Measurements from ENCODE around the gene OR5C1. TPM values are rescaled to one million over a fixed set of nuclear protein-coding genes. Genes with fewer than 3 reads are reported as not detected.
"Not testable (repeated sequence)": the region's sequence is repeated elsewhere in the genome, so short reads cannot be mapped to it uniquely, and the experiment has no call there.

The OR5C1 gene
- not detected in 2 replicates for total RNA-seq

DNA sequence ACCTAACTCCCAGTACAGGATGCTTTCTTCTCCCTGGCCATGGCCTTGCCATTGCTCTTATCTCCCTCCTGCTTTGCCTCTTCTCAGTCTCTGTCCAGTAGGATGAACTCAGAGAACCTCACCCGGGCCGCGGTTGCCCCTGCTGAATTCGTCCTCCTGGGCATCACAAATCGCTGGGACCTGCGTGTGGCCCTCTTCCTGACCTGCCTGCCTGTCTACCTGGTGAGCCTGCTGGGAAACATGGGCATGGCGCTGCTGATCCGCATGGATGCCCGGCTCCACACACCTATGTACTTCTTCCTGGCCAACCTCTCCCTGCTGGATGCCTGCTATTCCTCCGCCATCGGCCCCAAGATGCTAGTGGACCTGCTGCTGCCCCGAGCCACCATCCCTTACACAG is at the start of gene OR5C1:
OR5C1 (plus strand) TSS at position 103 of the 400 bp plus-strand sequence; CDS start at position 103, 0 bp downstream.
- intact Hi-C loops (cut with micrococcal nuclease) = no loop called here

DNA sequence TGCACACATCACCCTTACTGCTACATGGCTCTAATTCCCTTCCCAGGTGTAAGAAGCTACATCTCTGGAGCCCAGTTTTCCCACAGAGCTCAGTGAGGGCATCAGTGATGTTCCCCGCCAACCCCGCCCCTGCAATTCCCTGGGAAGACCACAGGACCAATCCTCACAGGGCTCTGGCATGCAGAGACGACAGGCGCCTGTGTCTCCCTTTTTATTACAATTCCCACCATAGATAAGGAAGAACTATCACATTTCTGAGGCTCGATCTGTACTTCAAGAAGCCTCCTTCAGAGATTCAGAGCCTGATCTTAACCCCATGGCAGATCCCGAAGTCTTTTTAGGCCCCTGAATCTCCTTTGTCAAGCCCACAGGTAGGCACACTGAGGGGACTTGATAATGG is 46.7 kb upstream of the OR5C1 start, which contains the start of gene OR1L6:
OR1L6 (plus strand) TSS at position 301 of the 400 bp plus-strand sequence. CDS start 7,545 bp downstream, outside the sequence.
- intact Hi-C loops (cut with micrococcal nuclease) = no loop called here

DNA sequence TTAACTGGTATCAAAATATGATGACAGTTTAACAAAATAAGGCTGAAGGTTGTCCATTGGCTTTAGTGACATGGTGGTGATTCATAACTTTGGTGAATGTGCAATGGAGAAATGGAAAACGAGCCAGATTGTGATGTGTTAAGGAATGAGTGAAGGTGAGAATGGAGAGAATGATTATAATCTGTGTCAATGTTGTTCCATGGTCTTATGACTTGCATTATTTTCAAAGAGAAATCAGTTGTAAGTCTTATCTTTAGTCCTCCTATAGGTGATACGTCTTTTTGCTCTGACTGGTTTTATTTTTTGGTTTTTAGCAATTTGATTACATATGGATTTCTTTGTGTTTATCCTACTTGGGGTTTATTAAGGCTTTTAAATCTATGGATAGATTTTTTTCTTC is 33.9 kb upstream of the OR5C1 start:
- intact Hi-C loops (cut with micrococcal nuclease) = no loop called here

DNA sequence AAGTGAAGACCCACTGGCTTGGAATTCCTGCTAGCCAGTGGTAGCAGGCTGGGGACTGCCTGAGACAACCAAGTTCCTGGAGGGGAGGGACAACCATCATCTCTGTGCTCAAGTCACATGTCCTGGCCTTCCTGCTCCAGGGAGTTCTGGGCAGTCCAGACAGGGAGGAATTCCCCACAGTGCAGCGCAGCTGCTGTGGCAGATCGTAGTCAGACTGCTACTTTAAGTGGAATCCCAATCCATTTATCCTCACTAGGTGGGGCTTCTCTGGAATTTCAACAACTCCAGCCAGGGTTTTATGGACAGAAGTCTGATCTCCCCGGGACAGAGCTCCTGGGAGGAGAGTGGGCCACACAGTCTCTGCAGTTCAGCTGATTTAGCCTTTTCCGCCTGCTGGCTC is 20.9 kb upstream of the OR5C1 start:
- intact Hi-C loops (cut with micrococcal nuclease) = no loop called here

DNA sequence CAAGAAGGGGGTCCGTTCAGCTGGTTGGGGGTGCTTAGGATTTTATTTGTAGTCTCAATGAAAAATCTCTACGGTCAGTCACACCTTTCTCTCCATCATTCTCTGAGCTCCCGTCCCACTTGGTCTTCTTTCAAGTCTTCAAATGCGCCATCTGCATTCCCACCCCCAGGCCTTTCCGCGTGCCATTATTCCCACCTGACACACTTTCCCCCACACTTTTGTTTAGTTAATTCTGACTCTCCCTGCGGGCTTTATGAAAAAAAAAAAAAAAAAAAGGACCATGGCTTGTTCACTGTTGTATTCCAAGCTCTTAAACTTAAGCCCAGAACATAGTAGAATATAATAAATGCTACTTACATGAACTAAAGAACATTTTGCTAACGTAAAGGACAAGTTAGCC is 11.7 kb upstream of the OR5C1 start:
- intact Hi-C loops (cut with micrococcal nuclease) = no loop called here

DNA sequence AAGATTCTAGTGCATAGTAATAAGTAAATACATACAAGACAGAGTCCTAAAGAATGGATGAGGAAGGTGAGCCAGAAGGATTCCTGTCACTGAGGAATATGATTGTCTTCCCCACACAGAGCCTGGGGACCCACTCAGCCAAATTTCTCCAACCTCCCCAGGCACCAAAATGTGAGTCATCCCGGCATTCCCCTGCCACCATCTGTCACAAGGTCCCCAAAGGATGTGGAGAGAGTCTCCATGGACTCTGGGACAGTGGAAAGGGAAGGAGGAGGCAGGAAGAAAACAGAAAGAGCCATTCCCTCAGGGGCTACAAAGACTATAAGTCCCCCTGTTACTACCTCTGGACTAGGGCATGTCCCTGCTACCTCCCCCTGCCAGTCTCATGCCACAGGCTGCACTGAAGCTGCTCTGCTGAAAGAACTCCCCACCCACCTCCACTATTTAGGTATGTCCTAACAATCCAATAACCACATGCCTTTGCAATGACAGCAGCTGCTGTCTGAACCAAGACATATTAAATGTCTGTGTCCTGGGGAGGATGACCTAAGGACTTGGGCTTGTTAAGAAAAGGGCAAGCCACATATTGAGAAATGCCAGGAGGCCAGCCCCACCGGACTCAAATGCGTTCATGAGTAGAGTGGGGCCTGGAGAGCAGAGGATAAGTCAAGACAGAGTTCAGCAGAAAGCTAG is 10.7 kb upstream of the OR5C1 start:
- intact Hi-C loops (cut with micrococcal nuclease) = no loop called here

DNA sequence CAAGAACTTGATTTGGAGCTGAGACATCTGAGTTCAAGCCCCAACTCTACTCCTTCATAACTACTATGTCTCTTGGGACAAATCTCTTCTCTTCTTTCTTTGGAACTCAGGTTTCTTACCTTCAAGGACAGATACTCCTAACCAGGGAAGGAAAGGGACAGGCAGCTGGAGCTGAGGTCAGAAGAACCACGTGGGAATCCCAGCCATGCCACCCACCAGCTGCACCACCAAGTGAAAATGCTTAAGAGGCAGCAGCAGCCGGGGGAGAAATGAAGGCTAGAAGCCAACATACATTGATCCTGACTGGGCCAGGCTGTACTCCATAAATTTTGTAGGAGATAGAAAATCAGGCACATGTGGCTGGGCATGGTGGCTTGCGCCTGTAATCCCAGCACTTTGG is 9.6 kb upstream of the OR5C1 start:
- intact Hi-C loops (cut with micrococcal nuclease) = no loop called here

DNA sequence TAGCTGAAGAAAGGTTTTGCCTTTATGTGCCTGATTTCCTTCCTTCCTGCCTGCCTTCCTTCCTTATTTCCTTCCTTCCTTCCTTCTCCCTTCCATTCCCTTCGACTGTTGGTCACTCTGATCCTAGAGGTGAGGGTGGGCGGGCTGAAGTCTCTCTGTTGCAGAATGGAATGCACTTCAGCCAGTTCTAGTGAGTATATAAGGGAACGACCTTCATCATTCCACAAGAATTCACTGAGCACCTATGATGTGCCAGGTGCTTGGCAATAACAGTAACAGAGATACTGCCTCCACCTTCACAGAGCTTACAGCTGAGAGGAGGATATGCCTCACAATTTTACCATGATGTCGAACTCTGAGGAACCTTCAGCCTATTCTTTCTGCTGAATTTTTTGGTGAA is 8.7 kb upstream of the OR5C1 start:
- intact Hi-C loops (cut with micrococcal nuclease) = no loop called here

DNA sequence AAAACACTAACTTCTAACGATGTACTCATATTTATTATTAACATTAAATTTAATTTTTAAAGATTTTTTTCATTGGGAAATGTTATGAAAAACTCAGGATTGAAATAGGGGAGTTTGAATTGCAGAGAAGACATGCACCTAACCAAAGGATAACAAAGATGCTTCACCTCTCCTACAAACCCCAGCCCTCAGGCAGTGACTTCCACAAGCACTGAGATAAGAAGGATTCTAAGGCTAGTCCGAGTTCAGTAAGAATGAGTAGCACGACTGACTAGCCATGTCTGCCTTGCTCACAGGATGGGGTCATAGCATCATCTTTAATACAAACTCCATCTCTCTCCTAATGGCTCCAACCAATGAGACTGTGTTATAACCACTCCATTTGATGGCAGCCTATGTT is 7.1 kb upstream of the OR5C1 start:
- intact Hi-C loops (cut with micrococcal nuclease) = no loop called here

DNA sequence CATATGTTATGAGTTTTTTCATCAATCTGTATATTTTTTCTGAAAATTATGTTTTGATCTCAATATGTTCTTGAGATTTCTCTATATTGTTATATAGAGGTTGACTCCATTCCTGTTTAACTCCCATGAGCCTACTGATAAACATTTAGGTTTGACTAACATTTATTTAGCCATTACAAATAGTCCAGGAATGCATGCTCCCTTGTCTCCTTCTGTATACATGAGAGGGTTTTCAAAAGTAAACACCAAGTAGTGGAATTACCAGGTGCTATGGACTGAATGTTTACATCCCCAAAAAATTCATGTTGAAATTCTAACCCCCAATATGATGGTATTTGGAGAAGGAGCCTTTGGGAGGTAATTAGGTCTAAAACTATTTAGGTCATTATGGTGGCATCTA is 3.5 kb upstream of the OR5C1 start:
- intact Hi-C loops (cut with micrococcal nuclease) = no loop called here

DNA sequence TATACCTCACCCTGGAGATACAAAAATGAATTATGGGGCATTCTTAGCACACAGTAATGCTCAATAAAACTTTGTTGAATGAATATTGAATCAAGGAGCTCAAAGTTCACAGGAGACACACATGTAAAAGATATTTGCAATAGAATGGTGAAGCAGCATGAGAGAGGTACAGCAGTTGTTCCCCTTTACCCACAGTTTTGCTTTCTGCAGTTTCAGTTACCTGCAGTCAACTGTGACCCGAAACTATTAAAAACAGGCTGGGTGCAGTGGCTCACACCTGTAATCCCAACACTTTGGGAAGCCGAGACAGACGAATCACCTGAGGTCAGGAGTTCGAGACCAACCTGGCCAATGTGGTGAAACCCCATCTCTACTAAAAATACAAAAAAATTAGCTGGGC is 2.4 kb upstream of the OR5C1 start:
- intact Hi-C loops (cut with micrococcal nuclease) = no loop called here

DNA sequence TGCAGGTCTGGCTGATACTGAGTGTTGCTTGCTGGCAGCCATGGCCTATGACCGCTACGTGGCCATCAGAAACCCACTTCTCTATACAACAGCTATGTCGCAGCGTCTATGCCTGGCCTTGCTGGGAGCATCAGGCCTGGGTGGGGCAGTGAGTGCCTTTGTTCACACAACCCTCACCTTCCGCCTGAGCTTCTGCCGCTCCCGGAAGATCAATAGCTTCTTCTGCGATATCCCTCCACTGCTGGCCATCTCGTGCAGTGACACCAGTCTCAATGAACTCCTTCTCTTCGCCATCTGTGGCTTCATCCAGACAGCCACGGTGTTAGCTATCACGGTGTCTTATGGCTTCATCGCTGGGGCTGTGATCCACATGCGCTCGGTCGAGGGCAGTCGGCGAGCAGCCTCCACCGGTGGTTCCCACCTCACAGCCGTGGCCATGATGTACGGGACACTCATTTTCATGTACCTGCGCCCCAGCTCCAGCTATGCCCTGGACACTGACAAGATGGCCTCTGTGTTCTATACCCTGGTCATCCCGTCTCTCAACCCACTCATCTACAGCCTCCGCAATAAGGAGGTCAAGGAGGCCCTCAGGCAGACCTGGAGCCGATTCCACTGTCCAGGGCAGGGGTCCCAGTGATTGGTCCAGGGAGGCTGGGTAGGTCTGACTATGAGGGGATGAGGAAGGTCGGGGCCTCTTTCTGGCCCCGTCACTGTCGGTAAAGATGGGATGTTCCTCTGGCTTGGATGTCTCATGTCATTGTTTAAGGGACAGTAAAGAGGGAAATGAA is 718 bp downstream of the OR5C1 start:
- intact Hi-C loops (cut with micrococcal nuclease) = no loop called here

DNA sequence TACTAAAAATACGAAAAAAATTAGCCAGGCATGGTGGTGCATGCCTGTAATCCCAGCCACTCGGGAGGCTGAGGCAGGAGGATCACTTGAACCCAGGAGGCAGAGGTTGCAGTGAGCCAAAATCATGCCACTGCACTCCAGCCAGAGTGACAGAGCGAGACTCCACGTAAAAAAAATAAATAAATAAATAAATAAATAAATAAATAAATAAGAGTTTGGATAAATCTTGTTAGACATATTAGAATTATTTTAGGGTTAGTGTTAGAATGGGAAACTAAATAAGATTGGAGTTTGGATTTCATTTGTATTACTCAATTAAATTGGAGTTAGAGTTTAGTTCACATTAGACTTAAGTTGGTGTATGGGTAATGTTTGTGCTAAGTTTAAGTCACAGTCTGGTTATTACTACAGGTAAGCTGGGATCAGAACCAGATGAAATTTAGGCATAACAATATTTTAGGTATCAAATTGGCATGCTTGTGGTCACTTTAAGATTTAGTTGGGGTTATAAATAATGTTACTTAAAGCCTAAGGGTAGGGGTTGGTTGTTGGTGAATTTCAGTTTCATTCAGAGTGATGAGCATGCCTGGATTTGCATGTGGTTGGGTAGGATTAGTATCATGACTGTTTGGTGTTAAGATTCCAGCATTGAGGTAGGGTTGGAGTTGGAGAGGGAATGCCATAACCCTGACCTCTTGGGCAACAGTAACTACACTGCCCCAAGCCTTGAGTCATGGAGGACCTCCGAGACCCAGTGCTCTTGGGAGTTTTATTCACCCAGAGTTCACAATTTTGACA is 3.3 kb downstream of the OR5C1 start:
- intact Hi-C loops (cut with micrococcal nuclease) = no loop called here

DNA sequence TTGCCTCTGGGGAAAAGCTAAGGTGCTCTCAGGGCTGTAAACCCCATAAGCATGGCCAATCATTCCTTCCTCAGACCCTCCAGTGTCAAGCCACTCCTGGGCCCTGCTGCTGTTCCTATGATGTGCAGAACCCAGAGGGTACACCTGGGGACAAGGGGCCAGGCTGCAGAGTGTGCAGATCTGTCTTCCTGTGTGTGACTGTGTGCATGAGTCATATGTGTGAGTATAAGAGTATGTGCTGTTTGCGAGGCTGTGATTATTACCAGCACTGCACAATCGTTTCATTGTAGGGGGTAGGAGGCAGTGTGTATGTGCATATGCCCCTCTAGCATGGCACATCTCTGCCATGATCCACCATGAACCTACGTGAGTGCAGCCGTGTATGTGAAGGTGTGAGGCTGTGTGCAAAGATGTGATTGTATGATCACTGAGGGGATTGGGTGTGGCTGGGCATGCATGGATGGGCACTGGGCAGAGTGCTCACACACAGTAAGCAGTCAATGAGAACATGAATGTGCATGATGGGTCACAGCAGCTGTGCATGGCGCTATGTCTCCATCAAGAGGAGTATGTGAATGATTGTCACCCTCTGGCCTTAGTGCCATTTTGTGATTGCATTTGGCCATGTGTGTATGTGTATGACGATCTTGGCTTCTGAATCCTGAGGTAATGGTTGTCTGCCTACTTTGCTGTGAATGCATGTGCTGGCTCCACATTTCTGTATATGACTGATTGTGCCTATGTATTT is 8.8 kb downstream of the OR5C1 start:
- intact Hi-C loops (cut with micrococcal nuclease) = no loop called here

DNA sequence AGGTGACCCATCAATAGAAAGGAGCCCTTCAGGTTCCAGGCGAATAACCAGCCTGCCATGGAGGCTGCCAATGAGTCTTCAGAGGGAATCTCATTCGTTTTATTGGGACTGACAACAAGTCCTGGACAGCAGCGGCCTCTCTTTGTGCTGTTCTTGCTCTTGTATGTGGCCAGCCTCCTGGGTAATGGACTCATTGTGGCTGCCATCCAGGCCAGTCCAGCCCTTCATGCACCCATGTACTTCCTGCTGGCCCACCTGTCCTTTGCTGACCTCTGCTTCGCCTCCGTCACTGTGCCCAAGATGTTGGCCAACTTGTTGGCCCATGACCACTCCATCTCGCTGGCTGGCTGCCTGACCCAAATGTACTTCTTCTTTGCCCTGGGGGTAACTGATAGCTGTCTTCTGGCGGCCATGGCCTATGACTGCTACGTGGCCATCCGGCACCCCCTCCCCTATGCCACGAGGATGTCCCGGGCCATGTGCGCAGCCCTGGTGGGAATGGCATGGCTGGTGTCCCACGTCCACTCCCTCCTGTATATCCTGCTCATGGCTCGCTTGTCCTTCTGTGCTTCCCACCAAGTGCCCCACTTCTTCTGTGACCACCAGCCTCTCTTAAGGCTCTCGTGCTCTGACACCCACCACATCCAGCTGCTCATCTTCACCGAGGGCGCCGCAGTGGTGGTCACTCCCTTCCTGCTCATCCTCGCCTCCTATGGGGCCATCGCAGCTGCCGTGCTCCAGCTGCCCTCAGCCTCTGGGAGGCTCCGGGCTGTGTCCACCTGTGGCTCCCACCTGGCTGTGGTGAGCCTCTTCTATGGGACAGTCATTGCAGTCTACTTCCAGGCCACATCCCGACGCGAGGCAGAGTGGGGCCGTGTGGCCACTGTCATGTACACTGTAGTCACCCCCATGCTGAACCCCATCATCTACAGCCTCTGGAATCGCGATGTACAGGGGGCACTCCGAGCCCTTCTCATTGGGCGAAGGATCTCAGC is 11.6 kb downstream of the OR5C1 start, which contains the start of gene OR1K1:
OR1K1 (plus strand) TSS at position 58 of the 995 bp plus-strand sequence; CDS start at position 58, 0 bp downstream.
- intact Hi-C loops (cut with micrococcal nuclease) = no loop called here

DNA sequence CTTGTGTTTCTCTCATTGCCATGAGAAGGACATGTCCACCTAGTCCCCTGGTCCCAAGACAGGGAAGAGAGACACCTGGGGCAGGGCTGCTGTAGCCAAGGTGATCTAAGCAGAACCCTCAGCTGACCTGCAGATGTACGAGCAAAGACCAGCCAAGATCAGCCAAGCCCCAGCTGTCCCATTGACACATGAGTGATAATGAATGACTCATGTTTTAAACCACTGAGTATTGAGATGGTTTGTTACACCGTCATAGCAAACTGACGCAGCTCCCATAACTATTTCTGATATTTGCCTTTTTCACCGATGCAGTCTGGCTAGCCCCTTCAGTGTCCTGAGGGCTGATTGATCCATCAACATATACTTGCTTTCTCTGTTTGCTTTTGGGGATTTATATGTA is 17.9 kb downstream of the OR5C1 start:
- intact Hi-C loops (cut with micrococcal nuclease) = no loop called here

DNA sequence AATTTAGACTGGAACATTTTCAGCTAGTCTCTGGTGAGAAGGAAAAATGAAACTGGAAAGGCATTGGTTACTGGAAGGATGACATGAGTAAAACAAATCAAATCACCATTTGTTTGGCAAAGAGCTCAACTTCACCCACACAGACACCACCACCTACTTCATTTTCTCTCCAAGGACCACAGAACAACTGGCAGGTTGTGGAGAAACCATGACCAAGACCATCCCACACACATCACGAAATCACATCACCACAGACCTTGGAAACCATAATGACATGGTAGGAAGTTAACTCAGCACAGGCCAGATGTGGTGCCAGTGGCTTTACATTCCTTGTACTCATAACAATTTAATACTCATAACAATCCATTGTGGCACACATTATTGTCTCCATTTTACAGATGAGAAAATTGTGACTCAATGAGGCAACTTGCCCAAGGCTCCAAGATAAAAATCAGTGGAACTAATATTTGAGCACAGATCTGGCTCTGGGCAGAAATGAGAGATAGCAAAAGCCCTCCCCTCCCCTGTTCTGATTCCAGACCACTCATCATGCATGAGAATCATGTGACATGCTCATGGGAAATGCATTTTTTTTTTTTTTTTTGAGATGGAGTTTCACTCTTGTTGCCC is 18.7 kb downstream of the OR5C1 start:
- intact Hi-C loops (cut with micrococcal nuclease) = no loop called here

DNA sequence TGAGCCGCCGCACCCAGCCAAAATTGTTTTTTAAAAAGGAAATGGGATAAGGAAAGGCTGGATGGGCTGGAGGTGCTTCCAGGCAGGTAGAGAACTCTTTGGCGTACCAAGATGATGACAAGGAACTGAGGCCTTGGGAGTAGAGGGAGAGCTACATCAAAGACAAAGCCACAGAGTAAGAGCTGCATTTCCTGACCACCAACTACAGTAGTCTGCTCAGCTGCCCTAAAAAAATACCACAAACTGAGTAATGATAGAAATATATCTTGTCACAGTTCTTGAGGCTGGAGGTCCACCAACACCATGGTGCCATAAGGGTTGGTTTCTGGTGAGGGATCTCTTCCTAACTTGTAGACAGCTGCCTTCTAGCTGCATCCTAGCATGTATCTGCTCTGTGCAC is 19.4 kb downstream of the OR5C1 start:
- intact Hi-C loops (cut with micrococcal nuclease) = no loop called here

DNA sequence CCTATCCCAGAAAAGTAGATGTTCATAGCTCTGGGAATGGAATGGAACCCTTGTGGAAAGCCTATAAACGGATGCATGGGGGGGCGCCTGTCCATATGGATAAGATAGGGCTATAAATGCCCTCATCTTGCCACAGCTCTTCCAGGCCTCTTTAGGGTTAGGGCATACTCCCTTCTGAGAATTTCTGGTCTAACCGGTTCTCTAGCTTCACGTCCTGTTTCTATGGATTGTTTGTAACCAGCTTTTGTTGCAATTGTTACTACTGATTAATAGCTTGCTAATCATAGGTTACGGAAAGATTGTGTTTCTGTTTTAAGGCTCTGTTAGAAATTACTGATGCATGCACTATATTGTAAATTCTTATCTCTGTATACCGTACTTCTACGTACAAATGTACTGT is 20.5 kb downstream of the OR5C1 start:
- intact Hi-C loops (cut with micrococcal nuclease) = not testable (repeated sequence)
